Endothelial cell of umbilical vein (primary cell): ENCODE measurements around the gene SYNGAP1. TPM values are rescaled to one million over a fixed set of nuclear protein-coding genes. Genes with fewer than 3 reads are reported as not detected.

Experiments used
- BruUV-seq: library from RNA; stranded (reverse); fragments of 400-500 nt; replicated peaks from 2 replicates; lab custom pipeline; 2021; lab: Mats Ljungman, UMichigan
- CTCF ChIA-PET: fragments of 300-600, 350-600 bp; sonication (Branson Sonifier 250); formaldehyde crosslinking; loops from one replicate; lab custom pipeline; 2021; ENCODE audit warnings: antibody characterized with exemption, inconsistent platforms; lab: Charles Lee
- POLR2A ChIA-PET: fragments of 300-600, 350-600 bp; sonication (Branson Sonifier 250); formaldehyde crosslinking; loops from one replicate; lab custom pipeline; 2021; ENCODE audit warnings: antibody characterized with exemption, inconsistent platforms; lab: Charles Lee
- DNase-seq: peaks from one replicate; pipeline ENCODE4 v3.0.0-alpha.2; 2011; ENCODE audit warnings: low read depth, low spot score
- FAIRE-seq: peaks from 2 replicates; lab custom pipeline; 2011; peaks lifted over from hg19 to GRCh38; lab: Jason Lieb, UNC
- H2AFZ ChIP-seq: 2 replicates; pipeline ENCODE4 v1.6.0; 2012; ENCODE audit warnings: low read depth, low read length, control low read depth, inconsistent platforms
- H3K27ac ChIP-seq: 2 replicates; pipeline ENCODE4 v1.5.1; 2011; ENCODE audit warnings: low read depth, mild to moderate bottlenecking, control low read depth, low read length, moderate library complexity; ENCODE audit not compliant: insufficient read depth
- H3K27me3 ChIP-seq, 2 experiments: 2 replicates each; pipeline versions ENCODE4 v1.6.0 to v1.6.1; 2011; ENCODE audit warnings: low read length in 2 of 2, mixed read lengths in 1 of 2; ENCODE audit not compliant: control insufficient read depth in 2 of 2, insufficient read depth in 2 of 2
- H3K36me3 ChIP-seq, 2 experiments: 2 replicates in 1 of 2; 3 replicates in 1 of 2; pipeline ENCODE4 v1.5.1; 2011; ENCODE audit warnings: low read length in 2 of 2, mild to moderate bottlenecking in 1 of 2, moderate library complexity in 1 of 2; ENCODE audit not compliant: control insufficient read depth in 2 of 2, insufficient read depth in 2 of 2; ENCODE audit errors: extremely low read depth in 1 of 2
- H3K4me1 ChIP-seq: 3 replicates; pipeline ENCODE4 v1.5.1; 2011; ENCODE audit warnings: mild to moderate bottlenecking, low read length; ENCODE audit not compliant: control insufficient read depth, insufficient read depth; ENCODE audit errors: extremely low read depth
- H3K4me2 ChIP-seq: 2 replicates; pipeline ENCODE4 v1.6.1; 2011; ENCODE audit warnings: low read length, control low read depth, mixed read lengths; ENCODE audit not compliant: insufficient read depth
- H3K4me3 ChIP-seq, 3 experiments: fragments of 200-600 bp in 1 of 3; sonication (generic), shearing (Covaris generic) in 1 of 3; replicated peaks in 1 of 3; 2 replicates each; pipeline ENCODE4 v1.5.1; 2011 to 2016; ENCODE audit warnings: control low read depth in 3 of 3, low read length in 3 of 3, mild to moderate bottlenecking in 2 of 3, inconsistent platforms in 1 of 3, low read depth in 1 of 3, moderate library complexity in 1 of 3; ENCODE audit not compliant: insufficient read depth in 1 of 3
- H3K79me2 ChIP-seq: 2 replicates; pipeline ENCODE4 v1.6.0; 2012; ENCODE audit warnings: low read length, inconsistent platforms; ENCODE audit not compliant: control insufficient read depth, insufficient read depth
- H3K9ac ChIP-seq: replicated peaks from 2 replicates; pipeline ENCODE3; 2011; ENCODE audit warnings: low read length, control low read depth; ENCODE audit not compliant: insufficient read depth; ENCODE audit errors: extremely low read depth
- H3K9me1 ChIP-seq: replicated peaks from 3 replicates; pipeline ENCODE4 v1.6.0; 2011; ENCODE audit warnings: mild to moderate bottlenecking, low read length; ENCODE audit not compliant: control insufficient read depth, insufficient read depth; ENCODE audit errors: extremely low read depth
- H3K9me3 ChIP-seq: replicated peaks from 2 replicates; pipeline ENCODE4 v1.5.1; 2012; ENCODE audit warnings: low read length, inconsistent platforms; ENCODE audit not compliant: control insufficient read depth, insufficient read depth
- H4K20me1 ChIP-seq: replicated peaks from 2 replicates; pipeline ENCODE3; 2011; ENCODE audit warnings: mild to moderate bottlenecking, low read length; ENCODE audit not compliant: control insufficient read depth, insufficient read depth; ENCODE audit errors: extremely low read depth
- EZH2 ChIP-seq: IDR thresholded peaks from 2 replicates; pipeline ENCODE4 v1.6.1; 2012; ENCODE audit warnings: borderline replicate concordance, low read depth, mild to moderate bottlenecking, moderate library complexity, low read length, inconsistent platforms; ENCODE audit not compliant: severe bottlenecking
- FOS ChIP-seq: IDR thresholded peaks from 2 replicates; pipeline ENCODE4 v1.6.1; 2011; ENCODE audit warnings: mild to moderate bottlenecking, low read length, moderate library complexity, borderline replicate concordance; ENCODE audit not compliant: insufficient read depth
- GATA2 ChIP-seq: IDR thresholded peaks from 2 replicates; pipeline ENCODE4 v1.7.0; 2011; ENCODE audit warnings: low read depth, mild to moderate bottlenecking, moderate library complexity, mixed read lengths, low read length; ENCODE audit not compliant: insufficient read length, insufficient read depth
- JUN ChIP-seq: IDR thresholded peaks from 2 replicates; pipeline ENCODE4 v1.6.1; 2011; ENCODE audit warnings: borderline replicate concordance, low read depth; ENCODE audit not compliant: insufficient read length, insufficient read depth
- MYC ChIP-seq: IDR thresholded peaks from one replicate; pipeline ENCODE4 v1.6.1; 2011; ENCODE audit warnings: mild to moderate bottlenecking, low read depth, low read length
- POLR2A ChIP-seq: IDR thresholded peaks from 2 replicates; pipeline ENCODE4 v1.6.1; 2012; ENCODE audit warnings: low read depth, mild to moderate bottlenecking, control low read depth, low read length
- POLR2AphosphoS5 ChIP-seq: IDR thresholded peaks from 2 replicates; pipeline ENCODE4 v1.6.1; 2012; ENCODE audit warnings: low read depth, mild to moderate bottlenecking, control low read depth, low read length, moderate library complexity; ENCODE audit not compliant: insufficient read depth
- dilution Hi-C: fragments of 300-500 bp; cut with MboI; formaldehyde crosslinking; loops from one replicate; pipeline ENCODE4 v1.15.0; 2019; ENCODE audit warnings: low sequenced_read_pairs; ENCODE audit not compliant: extremely low pct_ligation_motif_present
- intact Hi-C: fragments of 100-400 bp; cut with micrococcal nuclease; formaldehyde crosslinking; loops from one replicate; pipeline ENCODE4 v1.10.0; 2022
- polyA plus RNA-seq, 4 experiments: library from polyadenylated mRNA; depleted of rRNA in 3 of 4; stranded (reverse) in 3 of 4; unstranded in 1 of 4; fragments of >200 nt; gene quantifications; 2 replicates each; pipeline versions ENCODE4 v1.2.1 to v1.2.3, GENCODE V29; 2011 to 2012; ENCODE audit warnings: missing spikeins in 1 of 4
- total RNA-seq: library from RNA; stranded (reverse); gene quantifications from 2 replicates; pipeline ENCODE4 v1.2.3, GENCODE V29; 2021
- TF ChIP-seq, protein P1 (sequence below): IDR thresholded peaks from 2 replicates; pipeline ENCODE4 v1.6.1; 2011; ENCODE audit not compliant: insufficient read depth, insufficient read length
- TF ChIP-seq, protein P2 (sequence below), 2 donors: IDR thresholded peaks; 1 replicate in 1 of 2; 2 replicates in 1 of 2; pipeline ENCODE4 v1.5.1; 2011; ENCODE audit warnings: low read length in 2 of 2, mild to moderate bottlenecking in 2 of 2, moderate library complexity in 2 of 2, control low read depth in 1 of 2, inconsistent platforms in 1 of 2, low read depth in 1 of 2; ENCODE audit not compliant: insufficient read depth in 1 of 2; ENCODE audit errors: extremely low read depth in 1 of 2

SYNGAP1 gene
- total and polyA plus RNA-seq, 2 donors (not counting 3 experiments of a cell fraction or from before 2014, with no cell fraction given), result 7.3 to 15.1 TPM

DNA sequence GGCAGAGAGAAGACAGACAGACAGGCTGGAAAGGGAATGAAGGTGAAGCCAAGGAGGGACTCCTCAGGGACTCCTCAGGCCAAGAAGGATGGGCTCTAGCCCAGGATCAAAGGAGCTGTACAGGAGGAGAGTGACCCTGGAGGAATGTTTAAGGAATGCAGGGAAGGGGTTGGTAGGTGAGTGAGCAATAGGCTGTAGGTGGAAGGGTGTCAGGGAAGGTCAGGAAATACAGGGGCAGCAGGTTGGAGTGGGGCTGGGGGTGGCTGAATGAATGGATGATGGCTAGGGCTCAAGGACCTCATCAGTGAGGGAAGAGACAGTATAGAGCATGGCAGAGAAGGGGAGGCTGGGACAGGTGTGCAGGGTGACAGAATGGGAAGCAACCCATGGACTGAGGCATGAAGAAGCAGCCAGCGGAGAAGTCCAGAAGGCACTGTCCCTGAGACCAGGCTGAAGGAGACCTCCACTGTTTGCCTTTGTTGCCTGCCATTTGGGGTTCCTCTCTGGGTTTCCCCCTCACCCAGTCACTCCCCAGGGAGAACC, 13.2 kb downstream of the SYNGAP1 start:
- peaks cover 3 to 9% of the 10 kb centered on the region in 2 experiments for H3K36me3 ChIP-seq
- CTCF ChIA-PET, result no interaction called here
- dilution Hi-C loops, result no loop called here

More for the DNA sequence above, 13.2 kb downstream of the SYNGAP1 start:
- TF ChIP-seq POLR2A (no peak), MYC (no peak), EZH2 (no peak), JUN (no peak), FOS (no peak), POLR2AphosphoS5 (no peak), GATA2 (no peak)
- TF ChIP-seq, protein P1, sequence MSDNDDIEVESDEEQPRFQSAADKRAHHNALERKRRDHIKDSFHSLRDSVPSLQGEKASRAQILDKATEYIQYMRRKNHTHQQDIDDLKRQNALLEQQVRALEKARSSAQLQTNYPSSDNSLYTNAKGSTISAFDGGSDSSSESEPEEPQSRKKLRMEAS, result no peak
- TF ChIP-seq, protein P2, sequence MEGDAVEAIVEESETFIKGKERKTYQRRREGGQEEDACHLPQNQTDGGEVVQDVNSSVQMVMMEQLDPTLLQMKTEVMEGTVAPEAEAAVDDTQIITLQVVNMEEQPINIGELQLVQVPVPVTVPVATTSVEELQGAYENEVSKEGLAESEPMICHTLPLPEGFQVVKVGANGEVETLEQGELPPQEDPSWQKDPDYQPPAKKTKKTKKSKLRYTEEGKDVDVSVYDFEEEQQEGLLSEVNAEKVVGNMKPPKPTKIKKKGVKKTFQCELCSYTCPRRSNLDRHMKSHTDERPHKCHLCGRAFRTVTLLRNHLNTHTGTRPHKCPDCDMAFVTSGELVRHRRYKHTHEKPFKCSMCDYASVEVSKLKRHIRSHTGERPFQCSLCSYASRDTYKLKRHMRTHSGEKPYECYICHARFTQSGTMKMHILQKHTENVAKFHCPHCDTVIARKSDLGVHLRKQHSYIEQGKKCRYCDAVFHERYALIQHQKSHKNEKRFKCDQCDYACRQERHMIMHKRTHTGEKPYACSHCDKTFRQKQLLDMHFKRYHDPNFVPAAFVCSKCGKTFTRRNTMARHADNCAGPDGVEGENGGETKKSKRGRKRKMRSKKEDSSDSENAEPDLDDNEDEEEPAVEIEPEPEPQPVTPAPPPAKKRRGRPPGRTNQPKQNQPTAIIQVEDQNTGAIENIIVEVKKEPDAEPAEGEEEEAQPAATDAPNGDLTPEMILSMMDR (IDR thresholded peaks at IDR 0.05; ENCODE audit: extremely low read depth in 1 of 2, insufficient read depth in 1 of 2, low read depth in 1 of 2, low read length in 2 of 2), result no peak
- H3K9me3 ChIP-seq, result no peaks in the 10 kb centered on the region
- H4K20me1 ChIP-seq, result no peaks in the 10 kb centered on the region
- no peaks in the 10 kb centered on the region for H3K9me1 ChIP-seq
- no peak overlapping the region for H3K9ac ChIP-seq
- H3K4me2 ChIP-seq, result no peak overlapping the region
- H3K4me3 ChIP-seq, result no peak overlapping the region
- peaks cover 20% of the 10 kb centered on the region for H3K4me1 ChIP-seq
- no peaks in the 10 kb centered on the region for H3K79me2 ChIP-seq
- H3K27ac ChIP-seq, result no peak overlapping the region
- intact Hi-C loops, result no loop called here
- no peaks in the 10 kb centered on the region for H3K27me3 ChIP-seq
- FAIRE-seq, result no peak
- no peak for DNase-seq
- POLR2A ChIA-PET, result no interaction called here
- no TSS peak for BruUV-seq
- H2AFZ ChIP-seq, result no peak overlapping the region
